Astrocyte of the spinal cord (primary cell): ENCODE measurements around the gene RSPO4.

Experiments used
- DNase-seq: peaks from one replicate; pipeline ENCODE4 v3.0.0; 2011; ENCODE audit warnings: low read depth, low spot score
- H3K4me3 ChIP-seq: 2 replicates; pipeline ENCODE4 v1.5.1; 2011; ENCODE audit warnings: low read depth, mild to moderate bottlenecking, low read length, moderate library complexity
- in situ Hi-C: cut with HindIII; loops from 2 replicates; pipeline ENCODE4 v1.10.0; 2017; ENCODE audit warnings: low sequenced_read_pairs
- TF ChIP-seq, protein P1 (sequence below): IDR thresholded peaks from 2 replicates; pipeline ENCODE4 v1.5.1; 2012; ENCODE audit warnings: low read depth, mild to moderate bottlenecking, low read length, inconsistent platforms

The RSPO4 gene

DNA sequence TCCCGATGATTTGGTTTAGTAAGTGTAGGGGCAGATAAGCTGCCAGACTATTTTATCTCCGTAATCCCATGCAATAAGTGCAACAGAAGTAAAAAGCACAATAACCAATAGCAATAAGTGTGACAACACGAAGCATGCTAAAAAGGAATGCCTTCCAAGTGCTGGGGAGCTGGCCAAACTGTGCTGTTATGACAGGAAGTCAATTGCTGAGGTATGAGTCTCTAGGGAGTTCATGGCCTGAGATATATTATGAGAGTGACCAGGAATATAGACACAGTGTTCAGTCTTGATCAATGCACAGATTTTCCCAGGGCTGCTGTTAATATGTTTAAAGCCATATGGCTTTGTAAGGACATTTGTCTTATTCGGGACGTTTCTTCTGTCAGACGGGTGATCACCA is 75.4 kb downstream of the RSPO4 start:
- in situ Hi-C loops = no loop called here
- DNase-seq = no peak
- TF ChIP-seq, protein P1, sequence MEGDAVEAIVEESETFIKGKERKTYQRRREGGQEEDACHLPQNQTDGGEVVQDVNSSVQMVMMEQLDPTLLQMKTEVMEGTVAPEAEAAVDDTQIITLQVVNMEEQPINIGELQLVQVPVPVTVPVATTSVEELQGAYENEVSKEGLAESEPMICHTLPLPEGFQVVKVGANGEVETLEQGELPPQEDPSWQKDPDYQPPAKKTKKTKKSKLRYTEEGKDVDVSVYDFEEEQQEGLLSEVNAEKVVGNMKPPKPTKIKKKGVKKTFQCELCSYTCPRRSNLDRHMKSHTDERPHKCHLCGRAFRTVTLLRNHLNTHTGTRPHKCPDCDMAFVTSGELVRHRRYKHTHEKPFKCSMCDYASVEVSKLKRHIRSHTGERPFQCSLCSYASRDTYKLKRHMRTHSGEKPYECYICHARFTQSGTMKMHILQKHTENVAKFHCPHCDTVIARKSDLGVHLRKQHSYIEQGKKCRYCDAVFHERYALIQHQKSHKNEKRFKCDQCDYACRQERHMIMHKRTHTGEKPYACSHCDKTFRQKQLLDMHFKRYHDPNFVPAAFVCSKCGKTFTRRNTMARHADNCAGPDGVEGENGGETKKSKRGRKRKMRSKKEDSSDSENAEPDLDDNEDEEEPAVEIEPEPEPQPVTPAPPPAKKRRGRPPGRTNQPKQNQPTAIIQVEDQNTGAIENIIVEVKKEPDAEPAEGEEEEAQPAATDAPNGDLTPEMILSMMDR = no peak
- H3K4me3 ChIP-seq = no peak overlapping the region

DNA sequence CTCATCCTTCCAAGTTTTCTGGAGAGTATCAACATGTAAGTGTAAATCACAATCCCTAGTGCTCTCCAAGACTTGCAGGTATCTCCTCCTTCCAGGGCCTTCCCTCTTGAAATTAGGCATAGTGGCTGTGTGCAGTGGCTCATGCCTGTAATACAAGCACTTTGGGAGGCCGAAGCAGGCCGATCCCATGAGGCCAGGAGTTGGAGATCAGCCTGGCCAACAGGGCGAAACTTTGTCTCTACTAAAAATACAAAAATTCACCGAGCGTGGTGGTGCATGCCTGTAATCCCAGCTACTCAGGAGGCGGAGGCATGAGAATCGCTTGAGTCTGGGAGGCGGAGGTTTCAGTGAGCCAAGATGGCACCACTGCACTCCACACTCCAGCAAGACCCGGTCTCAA is 76.6 kb downstream of the RSPO4 start:
- in situ Hi-C loops = no loop called here
- no peak for DNase-seq
- TF ChIP-seq, protein P1 = no peak
- no peak overlapping the region for H3K4me3 ChIP-seq

DNA sequence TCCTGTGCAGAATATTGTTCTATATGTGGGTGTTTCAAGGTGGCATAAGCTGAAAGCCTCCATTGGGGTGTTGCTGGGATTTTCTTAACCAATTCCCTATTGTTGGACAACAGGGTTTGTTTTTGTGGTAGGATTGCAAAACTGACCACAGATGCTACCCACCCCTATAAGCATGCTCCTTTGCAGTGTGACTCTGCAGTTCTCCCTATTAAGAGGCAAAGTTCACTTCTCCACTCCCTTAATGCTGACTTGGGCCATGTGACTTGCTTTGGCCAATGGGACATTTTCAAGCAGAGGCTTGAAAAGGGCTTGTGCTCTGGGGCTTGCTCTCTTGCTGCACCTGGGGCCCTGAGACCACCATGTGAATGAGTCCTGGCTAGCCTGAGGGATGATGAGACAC is 77.5 kb downstream of the RSPO4 start:
- in situ Hi-C loops = no loop called here
- no peak for DNase-seq
- no peak overlapping the region for H3K4me3 ChIP-seq
- TF ChIP-seq, protein P1 = no peak

DNA sequence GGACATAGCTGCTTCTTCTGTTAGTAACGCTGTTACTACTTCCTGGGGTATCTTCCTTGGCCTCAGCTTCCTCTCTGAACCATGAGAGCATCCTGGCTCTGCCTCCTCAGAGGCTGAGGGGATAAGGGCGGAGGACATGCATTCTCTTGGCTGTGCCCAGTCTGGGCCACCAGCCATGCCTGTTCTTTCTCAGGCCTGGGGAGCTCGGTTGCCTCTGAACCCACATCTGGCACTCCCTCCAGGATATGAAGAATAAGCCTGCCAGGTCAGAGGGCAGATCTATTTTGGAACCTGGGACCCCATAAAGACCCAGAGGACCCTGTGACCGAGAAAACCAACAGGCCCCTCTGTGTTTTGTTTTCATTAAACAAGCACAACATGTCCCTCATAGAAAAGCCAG is 79.3 kb downstream of the RSPO4 start:
- TF ChIP-seq, protein P1 = no peak
- DNase-seq = no peak
- in situ Hi-C loops = no loop called here
- H3K4me3 ChIP-seq = no peak overlapping the region

DNA sequence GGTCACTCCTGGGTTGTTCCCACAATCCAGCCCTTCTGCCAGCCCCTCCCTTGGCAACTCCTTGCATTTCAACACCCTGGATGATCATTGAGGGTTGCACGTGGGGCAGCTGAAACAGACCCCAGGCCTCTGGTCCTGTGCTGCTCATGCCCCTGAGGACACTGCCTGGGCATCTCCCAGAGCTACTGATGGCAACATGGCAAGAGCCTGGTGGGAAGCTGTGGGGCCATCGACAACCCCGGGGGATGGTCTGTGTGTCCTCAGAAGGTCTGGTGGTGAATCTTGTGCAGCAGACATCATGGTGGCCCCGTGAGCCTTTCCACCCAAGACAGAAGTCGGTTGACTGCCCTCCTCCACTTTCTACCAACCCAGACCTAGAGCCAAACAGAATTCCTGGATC is 81.0 kb downstream of the RSPO4 start:
- in situ Hi-C loops = no loop called here

DNA sequence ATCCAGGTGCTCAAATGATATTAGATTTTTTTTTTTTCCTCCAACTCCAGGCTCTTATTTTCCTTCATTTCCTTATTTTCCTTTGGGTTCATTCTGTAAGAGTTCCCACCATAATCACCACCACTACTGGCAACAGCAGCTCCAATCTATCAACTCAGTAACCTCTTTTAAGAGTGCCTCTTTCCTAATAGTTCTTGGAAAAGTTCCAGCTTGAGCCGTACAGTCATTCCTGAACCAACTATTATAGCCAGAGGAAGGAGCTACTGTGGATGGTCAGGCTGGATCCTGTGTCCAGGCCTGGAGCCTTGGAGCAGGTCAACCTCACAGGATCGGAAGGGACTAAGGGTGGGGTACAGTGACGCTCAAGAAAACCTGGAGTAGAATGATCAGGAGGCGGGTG is 81.8 kb downstream of the RSPO4 start:
- no peak overlapping the region for H3K4me3 ChIP-seq
- DNase-seq = no peak
- in situ Hi-C loops = no loop called here
- TF ChIP-seq, protein P1 = no peak

More for the DNA sequence above, 81.0 kb downstream of the RSPO4 start:
- no peak for DNase-seq
- TF ChIP-seq, protein P1 = no peak
- no peak overlapping the region for H3K4me3 ChIP-seq

DNA sequence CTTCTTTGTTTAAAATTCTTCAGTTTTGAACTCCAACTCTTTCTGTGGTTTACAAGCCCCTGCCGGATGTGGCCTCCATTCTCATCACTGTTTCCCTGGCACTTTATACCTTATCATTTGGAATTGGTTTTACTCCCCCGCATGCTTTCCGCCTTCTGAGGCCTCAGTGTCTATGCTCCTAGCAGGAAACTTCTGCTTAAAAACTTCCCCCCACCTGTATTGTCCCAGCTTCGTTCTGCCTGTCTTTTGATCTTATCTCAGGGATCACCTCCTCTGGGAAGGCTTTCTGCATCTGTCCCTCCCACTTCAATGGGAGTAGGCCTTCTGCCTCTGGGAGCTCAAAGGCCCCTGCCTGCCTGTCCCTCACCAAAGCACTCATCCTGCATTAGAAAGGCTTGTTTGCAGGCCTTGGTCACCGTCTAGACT is 82.6 kb downstream of the RSPO4 start:
- in situ Hi-C loops = no loop called here
- H3K4me3 ChIP-seq = no peak overlapping the region
- TF ChIP-seq, protein P1 = no peak
- DNase-seq = no peak
